Retinal pigment epithelial cell (primary cell): ENCODE results near the gene OGA.

Source experiments
- DNase-seq: peaks from one replicate; pipeline ENCODE4 v3.0.0-alpha.2; 2010; ENCODE audit warnings: low read depth
- H3K4me3 ChIP-seq: 2 replicates; pipeline ENCODE4 v1.5.1; 2011; ENCODE audit warnings: mild to moderate bottlenecking, low read length, control low read depth, moderate library complexity
- TF ChIP-seq, protein P1 (sequence below): conservative IDR thresholded peaks from 2 replicates; pipeline ENCODE4 v1.5.1; 2011; ENCODE audit warnings: low read depth, low read length, control low read depth, inconsistent platforms

Gene OGA

GRCh38 chr10:101851411-101852116 is 33.3 kb upstream of the OGA start:
- H3K4me3 ChIP-seq: no peak overlapping the region
- TF ChIP-seq, protein P1, sequence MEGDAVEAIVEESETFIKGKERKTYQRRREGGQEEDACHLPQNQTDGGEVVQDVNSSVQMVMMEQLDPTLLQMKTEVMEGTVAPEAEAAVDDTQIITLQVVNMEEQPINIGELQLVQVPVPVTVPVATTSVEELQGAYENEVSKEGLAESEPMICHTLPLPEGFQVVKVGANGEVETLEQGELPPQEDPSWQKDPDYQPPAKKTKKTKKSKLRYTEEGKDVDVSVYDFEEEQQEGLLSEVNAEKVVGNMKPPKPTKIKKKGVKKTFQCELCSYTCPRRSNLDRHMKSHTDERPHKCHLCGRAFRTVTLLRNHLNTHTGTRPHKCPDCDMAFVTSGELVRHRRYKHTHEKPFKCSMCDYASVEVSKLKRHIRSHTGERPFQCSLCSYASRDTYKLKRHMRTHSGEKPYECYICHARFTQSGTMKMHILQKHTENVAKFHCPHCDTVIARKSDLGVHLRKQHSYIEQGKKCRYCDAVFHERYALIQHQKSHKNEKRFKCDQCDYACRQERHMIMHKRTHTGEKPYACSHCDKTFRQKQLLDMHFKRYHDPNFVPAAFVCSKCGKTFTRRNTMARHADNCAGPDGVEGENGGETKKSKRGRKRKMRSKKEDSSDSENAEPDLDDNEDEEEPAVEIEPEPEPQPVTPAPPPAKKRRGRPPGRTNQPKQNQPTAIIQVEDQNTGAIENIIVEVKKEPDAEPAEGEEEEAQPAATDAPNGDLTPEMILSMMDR: no peak
- DNase-seq: no peak

GRCh38 chr10:101850749-101851148 is 32.5 kb upstream of the OGA start:
- H3K4me3 ChIP-seq: no peak overlapping the region
- TF ChIP-seq, protein P1: no peak
- no peak for DNase-seq

- H3K4me3 ChIP-seq: no peak overlapping the region
- TF ChIP-seq, protein P1: no peak
- no peak for DNase-seq
These were observed 30.7 kb upstream of the OGA start for GRCh38 chr10:101848894-101849351.

DNA sequence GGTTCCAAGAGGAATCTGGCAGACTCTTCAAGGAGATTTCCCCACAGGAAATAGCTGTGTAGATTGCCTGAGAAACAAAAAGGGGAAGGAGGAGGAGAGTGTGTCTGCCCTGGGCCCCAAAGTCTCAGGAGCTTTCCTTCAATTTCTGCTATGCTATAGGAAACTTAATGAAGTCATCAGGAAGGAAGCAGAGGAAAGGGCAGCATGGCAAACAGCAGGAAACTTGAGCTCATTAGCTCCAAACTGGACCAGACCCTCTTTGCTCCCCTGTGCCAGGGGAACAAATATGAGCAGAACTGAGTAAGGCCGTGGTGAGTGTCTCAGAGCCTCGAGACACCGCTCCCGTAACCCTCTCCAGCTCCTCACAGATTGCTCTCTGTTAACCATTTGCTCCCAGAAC is 30.2 kb upstream of the OGA start:
- no peak overlapping the region for H3K4me3 ChIP-seq
- TF ChIP-seq, protein P1: no peak
- no peak for DNase-seq

GRCh38 chr10:101845893-101846292 is 27.6 kb upstream of the OGA start:
- TF ChIP-seq, protein P1: no peak
- no peak overlapping the region for H3K4me3 ChIP-seq
- DNase-seq: no peak

- TF ChIP-seq, protein P1: peak; percentile 66
- DNase-seq: no peak
- H3K4me3 ChIP-seq: peak within 1 kb of the TSS; percentile 40
These were observed 25.1 kb upstream of the OGA start, which contains the start of gene KCNIP2 for GRCh38 chr10:101843032-101844021. KCNIP2 (minus strand) TSS chr10:101843800; CDS start chr10:101843568, 232 bp downstream.
